Right cardiac atrium (tissue), 5 donors: ENCODE measurements around the gene SPG11. TPM values are rescaled to one million over a fixed set of nuclear protein-coding genes. Genes with fewer than 3 reads are reported as not detected.

ENCODE experiments used
- ATAC-seq, 2 donors: fragments of 200-7000 bp; cut with Tn5 transposase; one replicate each; pipeline versions ENCODE4 v1.8.0 to v1.9.1; 2020; ENCODE audit warnings: moderate library complexity in 2 of 2, mild to moderate bottlenecking in 1 of 2
- DNase-seq, 3 donors: peaks; one replicate each; pipeline ENCODE4 v3.0.0-alpha.2; 2020
- H3K27ac ChIP-seq: one replicate; pipeline ENCODE4 v1.5.1; 2013; ENCODE audit warnings: mild to moderate bottlenecking, low read length, control low read depth, moderate library complexity
- H3K27me3 ChIP-seq: one replicate; pipeline ENCODE4 v1.6.1; 2013; ENCODE audit not compliant: control insufficient read depth, insufficient read depth
- H3K4me1 ChIP-seq: one replicate; pipeline ENCODE4 v1.6.1; 2013; ENCODE audit warnings: low read length; ENCODE audit not compliant: control insufficient read depth, insufficient read depth
- H3K4me3 ChIP-seq: one replicate; pipeline ENCODE4 v1.5.1; 2013; ENCODE audit warnings: low read length, control low read depth
- H3K9me3 ChIP-seq: one replicate; pipeline ENCODE4 v1.6.1; 2013; ENCODE audit warnings: low read length; ENCODE audit not compliant: control insufficient read depth
- WGBS: extraction: QIAGEN DNeasy Blood & Tissue Kit; methylation state at CpG from one replicate; pipeline ENCODE4 v1.1.7; 2013; 5-methylcytosine and 5-hydroxymethylcytosine counted together
- intact Hi-C, 4 donors: fragments of 100-400 bp; cut with DNase I; formaldehyde crosslinking; loops; one replicate each; pipeline versions ENCODE4 v1.11.0 to v1.14.0; 2022 to 2023
- polyA plus RNA-seq: library from polyadenylated mRNA; stranded (reverse); fragments of 200-250 nt; gene quantifications from one replicate; pipeline ENCODE4 v1.2.3, GENCODE V29; 2013
- total RNA-seq, 4 donors: library from RNA; stranded (reverse); fragmentation: NEBNext Ultra II Directional; extraction: Animal tissue kit (Norgen Biotek cat#: 25700); gene quantifications; one replicate each; pipeline ENCODE4 v1.2.1, GENCODE V29; 2021
- donor health status: healthy with polysubstance abuse.
- donor health status: DM: no; HTN: yes; CAD: no.
- donor health status: DM: no; HTN: no; CAD: no.
- donor health status: DM: no; HTN: yes; CAD: no; lungs with severe emphysema.
- donor health status: DM: yes; HTN: yes; CAD: no.

SPG11 gene
- total and polyA plus RNA-seq, 5 donors = 15.0 to 45.7 (median 40.7) TPM

DNA sequence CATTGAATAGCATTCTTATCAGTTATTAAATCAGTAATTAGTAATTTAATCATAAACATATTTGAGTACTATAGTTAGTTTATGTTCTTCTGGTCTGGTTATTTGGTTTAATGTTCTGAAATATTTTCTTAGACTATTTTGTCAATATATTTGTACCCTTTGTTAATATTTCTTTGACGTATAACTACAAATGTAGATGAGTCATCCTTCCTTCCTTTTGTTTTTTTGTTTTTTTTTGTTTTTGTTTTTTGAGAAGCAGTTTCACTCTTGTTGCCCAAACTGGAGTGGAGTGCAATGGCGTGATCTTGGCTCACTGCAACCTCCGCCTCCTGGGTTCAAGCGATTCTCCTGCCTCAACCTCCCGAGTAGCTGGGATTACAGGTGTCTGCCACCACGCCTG lies 143.9 kb downstream of the SPG11 start:
- H3K9me3 ChIP-seq = no peaks in the 10 kb centered on the region
- WGBS = 86% methylated on average over 6 of the region's 6 CpGs
- no peak overlapping the region for H3K27ac ChIP-seq
- H3K4me3 ChIP-seq = no peak overlapping the region
- DNase-seq (no peak), ATAC-seq (no peak)
- H3K4me1 ChIP-seq = no peaks in the 10 kb centered on the region
- H3K27me3 ChIP-seq = no peaks in the 10 kb centered on the region
- intact Hi-C loops = no loop called here

DNA sequence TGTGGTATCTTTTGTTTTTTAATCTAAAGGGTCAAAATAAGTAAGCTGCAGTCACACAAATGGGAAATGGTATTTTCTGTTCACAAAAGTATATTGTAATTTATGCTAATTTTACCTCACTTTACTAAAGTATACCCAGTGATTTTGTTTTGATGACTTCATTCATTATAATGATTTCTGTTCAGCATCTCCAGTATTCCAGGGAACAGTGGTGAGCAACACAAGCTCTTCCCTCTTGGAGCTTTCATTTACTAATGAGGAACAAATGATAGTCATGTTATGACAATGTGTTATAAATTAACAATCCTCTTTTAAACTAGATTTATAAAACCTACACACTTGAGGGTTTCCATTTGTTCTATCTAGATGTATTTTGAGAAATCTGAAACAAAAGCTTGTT lies 147.0 kb downstream of the SPG11 start:
- H3K4me3 ChIP-seq = no peak overlapping the region
- no peaks in the 10 kb centered on the region for H3K4me1 ChIP-seq
- no peak for DNase-seq
- H3K27me3 ChIP-seq = no peaks in the 10 kb centered on the region
- intact Hi-C loops = no loop called here
- H3K27ac ChIP-seq = no peak overlapping the region
- ATAC-seq = no peak
- H3K9me3 ChIP-seq = no peaks in the 10 kb centered on the region

Other genes with a start within 250 kb of the SPG11 start
- gene CTDSPL2, start 236.0 kb downstream of the SPG11 start, total RNA-seq = 10 to 100 TPM; 18.5 to 25.7 (median 22.8) TPM
- gene CTDSPL2, start 236.0 kb downstream of the SPG11 start, polyA plus RNA-seq = 4.8 TPM
- gene EIF3J, start 126.5 kb downstream of the SPG11 start, total RNA-seq = 10 to 100 TPM; 52.9 to 73.5 (median 65.7) TPM
- gene EIF3J, start 126.5 kb downstream of the SPG11 start, polyA plus RNA-seq = 40.8 TPM
- gene PATL2, start 47.7 kb upstream of the SPG11 start, total RNA-seq = 1 to 10 TPM; 2.4 to 6.6 (median 3.9) TPM
- 8.3 TPM for gene PATL2, start 47.7 kb upstream of the SPG11 start, polyA plus RNA-seq
- gene B2M, start 47.9 kb upstream of the SPG11 start, total RNA-seq = 1,000 to 10,000 TPM; 1,377 to 1,599 (median 1,490) TPM
- 2,022 TPM for gene B2M, start 47.9 kb upstream of the SPG11 start, polyA plus RNA-seq
- 10 to 100 TPM; 46.1 to 81.4 (median 71.9) TPM for gene TRIM69, start 72.9 kb upstream of the SPG11 start, total RNA-seq
- 53.5 TPM for gene TRIM69, start 72.9 kb upstream of the SPG11 start, polyA plus RNA-seq